Suprapubic skin (tissue), 4 donors: ENCODE results near the gene CLECL1. TPM values are rescaled to one million over a fixed set of nuclear protein-coding genes. Genes with fewer than 3 reads are reported as not detected.
"Not testable (repeated sequence)": the region's sequence is repeated elsewhere in the genome, so short reads cannot be mapped to it uniquely, and the experiment has no call there.

ENCODE experiments used
- DNase-seq, 2 donors: peaks; one replicate each; pipeline ENCODE4 v3.0.0-alpha.2; 2019; ENCODE audit warnings: low spot score in 2 of 2
- H3K27ac ChIP-seq: fragments of 200-600 bp; sonication (generic); one replicate; pipeline ENCODE4 v1.5.1; 2019
- H3K27me3 ChIP-seq: fragments of 200-600 bp; sonication (generic); one replicate; pipeline ENCODE4 v1.5.1; 2019
- H3K36me3 ChIP-seq: fragments of 200-600 bp; sonication (generic); one replicate; pipeline ENCODE4 v1.5.1; 2019
- H3K4me1 ChIP-seq: fragments of 200-600 bp; sonication (generic); one replicate; pipeline ENCODE4 v1.5.1; 2019
- H3K4me3 ChIP-seq: fragments of 200-600 bp; sonication (generic); one replicate; pipeline ENCODE4 v1.5.1; 2019; ENCODE audit warnings: mild to moderate bottlenecking
- H3K9me3 ChIP-seq: fragments of 200-600 bp; sonication (generic); one replicate; pipeline ENCODE4 v1.5.1; 2019
- EP300 ChIP-seq: sonication (generic); formaldehyde crosslinking; IDR thresholded peaks from one replicate; pipeline ENCODE4 v1.6.1; 2017; ENCODE audit warnings: antibody characterized with exemption
- POLR2A ChIP-seq, 2 donors: fragments of 450-650 bp; IDR thresholded peaks; one replicate each; pipeline ENCODE4 v1.6.1; 2017; ENCODE audit warnings: antibody characterized with exemption in 2 of 2, mild to moderate bottlenecking in 2 of 2, moderate library complexity in 2 of 2
- POLR2AphosphoS5 ChIP-seq, 3 donors: sonication (generic); formaldehyde crosslinking; IDR thresholded peaks; one replicate each; pipeline ENCODE4 v1.6.1; 2017; ENCODE audit warnings: antibody characterized with exemption in 3 of 3
- WGBS: methylation state at CpG from one replicate; pipeline ENCODE4 v1.1.5; 2018; 5-methylcytosine and 5-hydroxymethylcytosine counted together
- total RNA-seq, 4 donors: library from RNA; depleted of rRNA; stranded (reverse); fragments of >200 nt; gene quantifications; one replicate each; pipeline ENCODE4 v1.1.0, GENCODE V29; 2016
- TF ChIP-seq, protein P1 (sequence below), 2 donors: fragments of 200-600 bp in 1 of 2; fragments of 450-650 bp in 1 of 2; sonication (generic) in 1 of 2; IDR thresholded peaks; one replicate each; pipeline ENCODE4 v1.5.1; 2016 to 2019; ENCODE audit warnings: antibody characterized with exemption in 2 of 2, mild to moderate bottlenecking in 1 of 2, moderate library complexity in 1 of 2

Gene CLECL1
- total RNA-seq, 4 donors from 2014 or later = not detected

DNA sequence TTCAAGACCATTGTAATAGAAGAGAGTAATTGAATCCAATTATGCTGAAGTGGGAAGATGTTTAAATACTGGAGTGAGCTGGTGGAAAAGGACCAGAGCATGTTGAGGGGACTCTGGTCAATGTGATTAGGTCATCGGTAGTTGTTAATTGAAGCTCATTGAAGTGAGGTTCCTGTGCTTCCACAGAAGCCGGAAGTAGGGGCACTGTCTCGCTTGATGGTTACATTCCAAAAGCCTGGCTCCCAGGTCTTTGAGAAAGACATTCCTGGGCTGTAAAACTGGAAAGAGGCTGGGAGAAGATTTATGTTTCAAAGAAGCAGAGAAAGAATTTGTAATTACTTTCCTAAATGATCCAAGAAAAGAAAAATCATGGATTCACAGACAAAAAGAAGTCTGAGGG lies 12.3 kb upstream of the CLECL1 start:
- no peak overlapping the region for H3K4me3 ChIP-seq
- 53% methylated on average over 3 of the region's 3 CpGs for WGBS
- TF ChIP-seq POLR2AphosphoS5 (IDR thresholded peaks at IDR 0.05) = no peak
- TF ChIP-seq EP300 = no peak
- TF ChIP-seq, protein P1, sequence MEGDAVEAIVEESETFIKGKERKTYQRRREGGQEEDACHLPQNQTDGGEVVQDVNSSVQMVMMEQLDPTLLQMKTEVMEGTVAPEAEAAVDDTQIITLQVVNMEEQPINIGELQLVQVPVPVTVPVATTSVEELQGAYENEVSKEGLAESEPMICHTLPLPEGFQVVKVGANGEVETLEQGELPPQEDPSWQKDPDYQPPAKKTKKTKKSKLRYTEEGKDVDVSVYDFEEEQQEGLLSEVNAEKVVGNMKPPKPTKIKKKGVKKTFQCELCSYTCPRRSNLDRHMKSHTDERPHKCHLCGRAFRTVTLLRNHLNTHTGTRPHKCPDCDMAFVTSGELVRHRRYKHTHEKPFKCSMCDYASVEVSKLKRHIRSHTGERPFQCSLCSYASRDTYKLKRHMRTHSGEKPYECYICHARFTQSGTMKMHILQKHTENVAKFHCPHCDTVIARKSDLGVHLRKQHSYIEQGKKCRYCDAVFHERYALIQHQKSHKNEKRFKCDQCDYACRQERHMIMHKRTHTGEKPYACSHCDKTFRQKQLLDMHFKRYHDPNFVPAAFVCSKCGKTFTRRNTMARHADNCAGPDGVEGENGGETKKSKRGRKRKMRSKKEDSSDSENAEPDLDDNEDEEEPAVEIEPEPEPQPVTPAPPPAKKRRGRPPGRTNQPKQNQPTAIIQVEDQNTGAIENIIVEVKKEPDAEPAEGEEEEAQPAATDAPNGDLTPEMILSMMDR (IDR thresholded peaks at IDR 0.05) = no peak
- no peak for TF ChIP-seq POLR2A (IDR thresholded peaks at IDR 0.05)

DNA sequence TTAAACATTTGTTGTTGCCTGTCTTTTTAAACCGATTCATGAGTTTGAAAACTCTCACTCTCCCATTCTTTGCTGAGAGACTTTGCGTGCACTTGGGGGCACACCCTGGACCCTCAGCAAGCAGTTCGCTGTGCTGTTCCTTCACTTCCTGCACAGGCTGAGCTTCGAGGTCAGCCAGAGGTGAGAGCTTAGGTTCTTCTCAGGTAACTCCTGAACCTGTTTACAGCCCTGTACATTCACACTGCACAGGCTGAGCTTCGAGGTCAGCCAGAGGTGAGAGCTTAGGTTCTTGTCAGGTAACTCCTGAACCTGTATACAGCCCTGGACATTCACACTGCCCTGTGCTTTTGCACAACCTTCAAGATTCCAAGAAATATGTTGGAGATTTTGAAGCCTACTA lies 9.8 kb upstream of the CLECL1 start:
- DNase-seq = no peak
- Histone ChIP-seq H3K27ac (no peak overlapping the region), H3K9me3 (no peaks in the 10 kb centered on the region), H3K4me3 (no peak overlapping the region), H3K27me3 (no peaks in the 10 kb centered on the region), H3K36me3 (no peaks in the 10 kb centered on the region), H3K4me1 (no peaks in the 10 kb centered on the region)
- WGBS = 58% methylated on average over 5 of the region's 5 CpGs
- TF ChIP-seq POLR2AphosphoS5 (IDR thresholded peaks at IDR 0.05) (no peak), EP300 (no peak), POLR2A (IDR thresholded peaks at IDR 0.05) (no peak)
- TF ChIP-seq, protein P1 (IDR thresholded peaks at IDR 0.05) = no peak

More for the DNA sequence above, 12.3 kb upstream of the CLECL1 start:
- no peaks in the 10 kb centered on the region for H3K4me1 ChIP-seq
- no peak for DNase-seq
- no peaks in the 10 kb centered on the region for H3K36me3 ChIP-seq
- no peaks in the 10 kb centered on the region for H3K9me3 ChIP-seq
- H3K27me3 ChIP-seq = no peaks in the 10 kb centered on the region
- no peak overlapping the region for H3K27ac ChIP-seq

DNA sequence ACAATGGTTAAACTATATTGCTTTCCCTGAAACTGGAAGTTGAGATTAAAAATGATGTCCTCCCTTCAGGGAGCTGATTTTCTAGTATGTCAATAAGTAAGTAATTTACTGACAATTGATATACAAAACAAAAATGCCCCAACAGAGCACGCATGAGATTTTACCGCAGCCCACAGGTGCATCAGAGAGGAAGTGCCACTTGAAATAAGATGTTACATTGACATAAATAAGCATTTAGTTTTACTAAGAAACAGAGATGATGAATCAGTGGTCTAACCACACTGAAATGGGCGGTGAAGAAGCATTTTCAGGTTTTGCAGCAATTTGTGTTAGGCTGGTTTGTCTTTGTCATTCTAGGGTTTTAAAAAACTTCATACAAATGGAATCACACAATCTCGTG lies 8.8 kb upstream of the CLECL1 start:
- H3K36me3 ChIP-seq = no peaks in the 10 kb centered on the region
- H3K9me3 ChIP-seq = no peaks in the 10 kb centered on the region
- 80% methylated on average over 4 of the region's 4 CpGs for WGBS
- no peak overlapping the region for H3K27ac ChIP-seq
- DNase-seq = no peak
- TF ChIP-seq POLR2A (IDR thresholded peaks at IDR 0.05) (no peak), EP300 (no peak), POLR2AphosphoS5 (IDR thresholded peaks at IDR 0.05) (no peak)
- TF ChIP-seq, protein P1 (IDR thresholded peaks at IDR 0.05) = no peak
- no peaks in the 10 kb centered on the region for H3K27me3 ChIP-seq
- H3K4me3 ChIP-seq = no peak overlapping the region
- no peaks in the 10 kb centered on the region for H3K4me1 ChIP-seq

DNA sequence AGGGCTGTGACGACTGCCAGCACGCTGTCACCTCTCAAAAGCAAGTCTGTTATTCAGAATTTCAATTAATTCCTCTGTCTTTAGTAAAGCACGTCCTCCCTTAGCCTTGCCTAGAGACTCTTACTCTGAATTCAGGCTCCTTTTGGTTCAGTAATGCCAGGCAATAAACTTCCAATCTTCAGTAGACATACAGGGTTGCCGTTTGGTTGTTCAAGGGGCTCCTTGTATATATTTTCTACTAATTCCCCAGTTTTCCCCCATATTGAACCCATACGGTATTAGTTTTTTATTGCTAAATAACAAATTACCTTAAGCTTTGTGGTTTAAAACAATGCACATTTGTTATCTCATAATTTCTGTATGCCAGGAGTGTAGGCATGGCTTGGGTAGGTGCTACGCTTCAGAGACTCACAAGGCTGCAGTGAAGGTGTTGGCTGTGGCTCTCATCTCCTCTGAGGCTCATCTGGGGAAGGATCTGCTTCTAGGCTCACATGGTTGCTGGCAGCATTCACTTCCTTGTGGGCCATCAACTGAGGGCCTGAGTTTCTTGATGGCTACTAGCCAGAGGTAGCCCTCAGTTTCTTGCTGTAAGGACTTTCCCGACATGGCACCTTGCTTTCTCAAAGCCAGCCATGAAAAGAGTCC lies 7.3 kb upstream of the CLECL1 start:
- no peak for TF ChIP-seq EP300
- TF ChIP-seq, protein P1 (IDR thresholded peaks at IDR 0.05) = no peak
- no peak for TF ChIP-seq POLR2A (IDR thresholded peaks at IDR 0.05)
- Histone ChIP-seq H3K27ac (no peak overlapping the region), H3K36me3 (no peaks in the 10 kb centered on the region), H3K4me3 (peak overlapping the region; percentile 31), H3K9me3 (no peaks in the 10 kb centered on the region), H3K27me3 (no peaks in the 10 kb centered on the region), H3K4me1 (no peaks in the 10 kb centered on the region)
- DNase-seq = no peak
- WGBS = 80% methylated on average over 7 of the region's 7 CpGs

DNA sequence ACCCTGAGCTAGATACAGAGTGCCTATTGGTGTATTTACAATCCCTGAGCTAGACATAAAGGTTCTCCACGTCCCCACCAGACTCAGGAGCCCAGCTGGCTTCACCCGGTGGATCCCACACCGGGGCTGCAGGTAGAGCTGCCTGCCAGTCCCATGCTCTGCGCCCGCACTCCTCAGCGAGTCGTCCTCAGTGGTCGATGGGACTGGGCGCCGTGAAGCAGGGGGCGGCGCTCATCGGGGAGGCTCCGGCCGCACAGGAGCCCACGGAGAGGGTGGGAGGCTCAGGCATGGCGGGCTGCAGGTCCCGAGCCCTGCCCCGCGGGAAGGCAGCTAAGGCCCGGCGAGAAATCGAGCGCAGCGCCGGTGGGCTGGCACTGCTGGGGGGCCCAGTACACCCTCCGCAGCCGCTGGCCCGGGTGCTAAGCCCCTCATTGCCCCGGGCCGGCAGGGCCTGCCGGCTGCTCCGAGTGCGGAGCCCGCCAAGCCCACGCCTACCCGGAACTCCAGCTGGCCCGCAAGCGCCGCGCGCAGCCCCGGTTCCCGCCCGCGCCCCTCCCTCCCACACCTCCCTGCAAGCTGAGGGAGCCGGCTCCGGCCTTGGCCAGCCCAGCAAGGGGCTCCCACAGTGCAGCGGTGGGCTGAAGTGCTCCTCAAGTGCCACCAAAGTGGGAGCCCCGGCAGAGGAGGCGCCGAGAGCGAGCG lies 6.7 kb upstream of the CLECL1 start:
- 80% methylated on average over 22 of the region's 54 CpGs for WGBS
- not testable (repeated sequence) for H3K4me1 ChIP-seq, H3K36me3 ChIP-seq, DNase-seq, H3K27me3 ChIP-seq, H3K27ac ChIP-seq, H3K9me3 ChIP-seq
- peak overlapping the region; percentile 31 for H3K4me3 ChIP-seq

DNA sequence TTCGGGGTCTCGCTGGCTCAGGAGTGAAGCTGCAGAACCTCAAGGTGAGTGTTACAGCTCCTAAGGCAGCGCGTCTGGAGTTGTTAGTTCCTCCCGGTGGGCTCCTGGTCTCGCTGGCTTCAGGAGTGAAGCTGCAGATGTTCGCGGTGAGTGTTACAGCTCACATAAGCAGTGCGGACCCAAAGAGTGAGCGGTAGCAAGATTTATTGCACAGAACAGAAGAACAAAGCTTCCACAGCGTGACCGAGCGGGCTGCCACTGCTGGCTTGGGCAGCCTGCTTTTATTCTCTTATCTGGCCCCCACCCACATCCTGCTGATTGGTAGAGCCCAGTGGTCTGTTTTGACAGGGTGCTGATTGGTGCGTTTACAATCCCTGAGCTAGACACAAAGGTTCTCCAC lies 6.0 kb upstream of the CLECL1 start:
- 88% methylated on average over 14 of the region's 14 CpGs for WGBS
- not testable (repeated sequence) for H3K27ac ChIP-seq, H3K4me3 ChIP-seq, H3K36me3 ChIP-seq, H3K4me1 ChIP-seq, H3K9me3 ChIP-seq, H3K27me3 ChIP-seq, DNase-seq
